IPS-15b (cell line): ENCODE data around the gene LIN52.
"Not testable (repeated sequence)": the region's sequence is repeated elsewhere in the genome, so short reads cannot be mapped to it uniquely, and the experiment has no call there.

Experiments used
- H3K27me3 ChIP-seq: one replicate; pipeline ENCODE4 v1.6.1; 2013; ENCODE audit warnings: low read length; ENCODE audit not compliant: control insufficient read depth, insufficient read depth
- H3K36me3 ChIP-seq: one replicate; pipeline ENCODE4 v1.6.1; 2013; ENCODE audit warnings: low read length; ENCODE audit not compliant: control insufficient read depth, insufficient read depth
- H3K4me1 ChIP-seq: one replicate; pipeline ENCODE4 v1.6.1; 2013; ENCODE audit warnings: mild to moderate bottlenecking, low read length; ENCODE audit not compliant: control insufficient read depth, insufficient read depth
- H3K4me3 ChIP-seq: one replicate; pipeline ENCODE4 v1.5.1; 2013; ENCODE audit warnings: low read depth, low read length
- H3K9ac ChIP-seq: one replicate; pipeline ENCODE4 v1.6.1; 2013; ENCODE audit warnings: low read depth, mild to moderate bottlenecking, low read length
- H3K9me3 ChIP-seq: one replicate; pipeline ENCODE4 v1.6.1; 2013; ENCODE audit warnings: mild to moderate bottlenecking, low read length; ENCODE audit not compliant: control insufficient read depth, insufficient read depth

LIN52 gene

GRCh38 chr14:74125487-74125886, 40.7 kb downstream of the LIN52 start:
- H3K9me3 ChIP-seq, result not testable (repeated sequence)

GRCh38 chr14:74126315-74127013, 41.7 kb downstream of the LIN52 start:
- no peak overlapping the region for H3K4me3 ChIP-seq
- no peaks in the 10 kb centered on the region for H3K4me1 ChIP-seq

More at GRCh38 chr14:74125487-74125886, 40.7 kb downstream of the LIN52 start:
- not testable (repeated sequence) for H3K36me3 ChIP-seq, H3K4me1 ChIP-seq, H3K4me3 ChIP-seq, H3K27me3 ChIP-seq, H3K9ac ChIP-seq

GRCh38 chr14:74127634-74128033, 42.9 kb downstream of the LIN52 start:
- no peaks in the 10 kb centered on the region for H3K36me3 ChIP-seq
- H3K27me3 ChIP-seq, result no peaks in the 10 kb centered on the region
- no peaks in the 10 kb centered on the region for H3K4me1 ChIP-seq
- H3K9ac ChIP-seq, result no peak overlapping the region
- H3K4me3 ChIP-seq, result no peak overlapping the region
- no peaks in the 10 kb centered on the region for H3K9me3 ChIP-seq

More at GRCh38 chr14:74126315-74127013, 41.7 kb downstream of the LIN52 start:
- Histone ChIP-seq H3K27me3 (no peaks in the 10 kb centered on the region), H3K9me3 (no peaks in the 10 kb centered on the region), H3K36me3 (no peaks in the 10 kb centered on the region), H3K9ac (no peak overlapping the region)

- H3K9ac ChIP-seq, result no peak overlapping the region
These were observed 49.2 kb downstream of the LIN52 start for GRCh38 chr14:74133833-74134481.

DNA sequence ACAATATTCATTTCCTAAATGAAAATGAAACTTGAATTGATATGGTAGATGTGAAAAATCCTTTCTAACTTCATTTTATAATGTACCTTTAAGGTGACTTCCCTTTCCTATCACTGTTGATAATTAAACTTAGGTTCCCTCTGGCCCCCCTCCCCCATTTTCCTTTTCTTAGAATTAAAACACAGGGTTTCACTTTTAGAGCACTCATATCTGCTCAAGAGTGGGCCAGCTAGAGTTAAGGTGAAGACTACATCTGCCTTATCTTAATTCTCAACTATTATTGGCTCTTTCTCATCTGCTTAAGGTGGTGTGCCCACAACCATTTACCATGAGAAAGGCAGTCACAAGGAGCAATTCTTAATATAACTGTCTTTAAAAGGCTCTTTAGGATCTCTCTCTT, 49.7 kb downstream of the LIN52 start:
- H3K4me1 ChIP-seq, result peaks cover 18% of the 10 kb centered on the region
- no peaks in the 10 kb centered on the region for H3K27me3 ChIP-seq
- H3K9ac ChIP-seq, result no peak overlapping the region
- no peaks in the 10 kb centered on the region for H3K9me3 ChIP-seq
- H3K4me3 ChIP-seq, result no peak overlapping the region
- H3K36me3 ChIP-seq, result no peaks in the 10 kb centered on the region

More at GRCh38 chr14:74133833-74134481, 49.2 kb downstream of the LIN52 start:
- H3K4me1 ChIP-seq, result peaks cover 18% of the 10 kb centered on the region
- H3K36me3 ChIP-seq, result no peaks in the 10 kb centered on the region
- no peak overlapping the region for H3K4me3 ChIP-seq
- H3K27me3 ChIP-seq, result no peaks in the 10 kb centered on the region
- H3K9me3 ChIP-seq, result no peaks in the 10 kb centered on the region

GRCh38 chr14:74135426-74135825, 50.7 kb downstream of the LIN52 start:
- no peak overlapping the region for H3K4me3 ChIP-seq
- H3K9me3 ChIP-seq, result no peaks in the 10 kb centered on the region
- H3K27me3 ChIP-seq, result no peaks in the 10 kb centered on the region
- no peak overlapping the region for H3K9ac ChIP-seq
- H3K4me1 ChIP-seq, result peaks cover 18% of the 10 kb centered on the region
- H3K36me3 ChIP-seq, result no peaks in the 10 kb centered on the region

- Histone ChIP-seq H3K27me3 (no peaks in the 10 kb centered on the region), H3K9ac (no peak overlapping the region), H3K9me3 (no peaks in the 10 kb centered on the region), H3K4me3 (no peak overlapping the region), H3K4me1 (no peaks in the 10 kb centered on the region), H3K36me3 (no peaks in the 10 kb centered on the region)
These were observed 55.7 kb downstream of the LIN52 start for GRCh38 chr14:74140374-74140850.

DNA sequence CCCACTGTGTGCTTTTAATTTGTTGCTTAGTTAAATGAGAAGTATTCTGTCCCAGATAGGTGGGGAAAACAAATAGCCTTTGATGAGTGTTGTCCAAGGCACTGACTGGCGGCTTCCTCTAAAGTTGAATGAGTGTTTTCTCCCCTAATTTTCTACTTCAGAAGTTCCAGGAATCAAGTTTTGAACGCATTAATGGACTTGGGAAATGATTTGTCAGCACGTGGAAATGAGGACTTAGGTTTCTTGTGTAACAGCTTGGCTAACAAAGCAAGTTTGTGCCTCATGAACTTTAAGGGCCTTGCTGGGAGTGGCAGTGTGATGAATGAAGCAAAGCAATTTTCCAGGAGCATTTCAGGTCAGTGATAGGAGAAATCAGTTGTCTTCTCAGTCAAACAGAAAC, 56.9 kb downstream of the LIN52 start:
- Histone ChIP-seq H3K27me3 (no peaks in the 10 kb centered on the region), H3K4me3 (no peak overlapping the region), H3K9ac (no peak overlapping the region), H3K4me1 (no peaks in the 10 kb centered on the region), H3K36me3 (no peaks in the 10 kb centered on the region), H3K9me3 (no peaks in the 10 kb centered on the region)

- Histone ChIP-seq H3K27me3 (no peaks in the 10 kb centered on the region), H3K9me3 (no peaks in the 10 kb centered on the region), H3K4me1 (no peaks in the 10 kb centered on the region), H3K4me3 (no peak overlapping the region), H3K36me3 (no peaks in the 10 kb centered on the region), H3K9ac (no peak overlapping the region)
These were observed 57.8 kb downstream of the LIN52 start for GRCh38 chr14:74142523-74142922.

- Histone ChIP-seq H3K4me3 (no peak overlapping the region), H3K4me1 (no peaks in the 10 kb centered on the region), H3K27me3 (no peaks in the 10 kb centered on the region), H3K9ac (no peak overlapping the region), H3K9me3 (no peaks in the 10 kb centered on the region), H3K36me3 (no peaks in the 10 kb centered on the region)
These were observed 60.0 kb downstream of the LIN52 start for GRCh38 chr14:74144789-74145188.

DNA sequence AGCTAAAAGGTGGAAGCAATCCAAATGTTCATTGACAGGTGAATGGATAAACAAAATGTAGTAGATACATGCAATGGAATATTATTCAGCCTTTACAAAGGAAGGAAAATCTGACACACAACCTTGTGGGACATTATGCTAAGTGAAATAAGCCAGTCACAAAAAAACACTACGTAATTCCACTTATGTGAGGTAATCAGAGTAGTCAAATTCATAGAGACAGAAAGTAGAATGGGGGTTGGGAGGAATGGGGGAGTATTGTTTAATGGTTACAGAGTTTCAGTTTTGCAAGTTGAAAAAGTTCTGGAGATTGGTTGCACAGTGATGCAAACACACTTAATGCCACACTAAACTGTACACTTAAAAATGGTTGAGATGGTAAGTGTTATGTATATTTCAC, 62.8 kb downstream of the LIN52 start:
- Histone ChIP-seq H3K9me3 (no peaks in the 10 kb centered on the region), H3K4me1 (no peaks in the 10 kb centered on the region), H3K27me3 (no peaks in the 10 kb centered on the region), H3K4me3 (no peak overlapping the region), H3K9ac (no peak overlapping the region), H3K36me3 (no peaks in the 10 kb centered on the region)

DNA sequence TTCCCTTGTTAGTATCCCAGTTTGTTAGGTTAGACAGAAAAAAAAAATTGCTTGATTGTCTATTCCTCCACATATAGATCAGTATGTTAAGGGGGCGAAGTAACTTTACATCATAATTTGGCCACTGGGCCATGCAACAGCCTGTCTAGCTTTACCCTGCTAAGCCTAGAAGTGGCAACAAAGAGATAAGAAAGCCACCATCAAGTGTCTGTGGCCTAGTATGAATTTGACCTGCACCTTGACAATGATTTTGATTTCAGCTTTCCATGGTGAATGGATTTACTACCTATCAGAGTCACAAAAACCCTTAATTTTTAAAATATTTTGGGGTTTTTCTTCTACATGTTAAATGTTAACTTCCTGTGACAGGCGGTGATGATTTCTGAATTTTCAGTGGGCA, 63.9 kb downstream of the LIN52 start:
- Histone ChIP-seq H3K36me3 (no peaks in the 10 kb centered on the region), H3K4me1 (no peaks in the 10 kb centered on the region), H3K4me3 (no peak overlapping the region), H3K9ac (no peak overlapping the region), H3K9me3 (no peaks in the 10 kb centered on the region), H3K27me3 (no peaks in the 10 kb centered on the region)
